ENCODE data around the gene ZNF827. TPM values are rescaled to one million over a fixed set of nuclear protein-coding genes. Genes with fewer than 3 reads are reported as not detected.

Gene ZNF827
- total RNA-seq, 1 experiment from 2014 or later = 29.4 TPM

- TF ChIP-seq CTCF (conservative IDR thresholded peaks at IDR 0.05) = no peak
- Histone ChIP-seq H3K79me2 (ENCODE audit: insufficient read depth, low read length) (no peaks in the 10 kb centered on the region), H2AK5ac (ENCODE audit: insufficient read length, low read length) (no peak overlapping the region), H3K4me2 (ENCODE audit: insufficient read depth, insufficient read length, low read length) (no peak overlapping the region), H3K27me3 (ENCODE audit: insufficient read depth, low read length) (no peaks in the 10 kb centered on the region), H3K23ac (ENCODE audit: insufficient read length, low read depth, low read length) (no peak overlapping the region), H2BK20ac (ENCODE audit: low read depth, low read length, poor library complexity, severe bottlenecking) (no peak overlapping the region), H3K4ac (ENCODE audit: low read depth, low read length) (no peak overlapping the region), H3K79me1 (ENCODE audit: insufficient read depth, low read depth, low read length, poor library complexity, severe bottlenecking) (no peaks in the 10 kb centered on the region), H3K23me2 (ENCODE audit: insufficient read length, low read depth, low read length, poor library complexity, severe bottlenecking) (no peaks in the 10 kb centered on the region), H2BK12ac (ENCODE audit: insufficient read length, low read depth, low read length) (no peak overlapping the region), H4K91ac (ENCODE audit: insufficient read length, low read depth, low read length) (no peak overlapping the region), H4K8ac (replicated peaks; ENCODE audit: insufficient read length, low read depth, low read length) (no peak overlapping the region), H3T11ph (ENCODE audit: low read length) (no peak overlapping the region), H2BK5ac (ENCODE audit: insufficient read length, low read length) (no peak overlapping the region), H3K18ac (ENCODE audit: insufficient read length, low read depth, low read length) (no peak overlapping the region), H4K5ac (ENCODE audit: insufficient read length, low read depth, low read length) (no peak overlapping the region), H3K56ac (ENCODE audit: insufficient read length, low read depth, low read length) (no peak overlapping the region), H2BK15ac (ENCODE audit: low read depth, low read length) (no peak overlapping the region), H3K14ac (ENCODE audit: insufficient read depth, low read length) (no peak overlapping the region), H2BK120ac (ENCODE audit: low read depth, low read length, poor library complexity, severe bottlenecking) (no peak overlapping the region), H3K27ac (ENCODE audit: insufficient read length, low read depth, low read length) (no peak overlapping the region), H3K4me1 (ENCODE audit: insufficient read depth, low read length) (peaks cover 7% of the 10 kb centered on the region), H3K9ac (ENCODE audit: extremely low read depth, insufficient read length, low read length) (no peak overlapping the region), H3K9me3 (ENCODE audit: control insufficient read depth, low read depth, low read length) (no peaks in the 10 kb centered on the region), H4K20me1 (ENCODE audit: control insufficient read depth, insufficient read depth, insufficient read length) (no peaks in the 10 kb centered on the region), H2AFZ (ENCODE audit: low read length) (no peak overlapping the region)
- H3K9me3 Mint-ChIP-seq = peaks cover 17 to 19% of the 10 kb centered on the region in 2 experiments
- H3K27me3 Mint-ChIP-seq (ENCODE audit: low read depth) = no peaks in the 10 kb centered on the region; the same call in 1 of the 2 replicates
- H3K36me3 Mint-ChIP-seq (ENCODE audit: insufficient read depth in 1 of 3, low read depth in 3 of 3) = peaks cover 46 to 58% (median 48%) of the 10 kb centered on the region in 3 experiments
- H3K27ac Mint-ChIP-seq = peak overlapping the region in 1 of 3 experiments; percentile 60; a peak in 1 of 7 replicates
- H3K4me3 Mint-ChIP-seq = no peak overlapping the region
- DNase-seq = no peak
- WGBS (ENCODE audit: extremely low coverage, insufficient read length, low lambda C conversion rate) = no CpG with 5 or more reads among the region's 3 CpGs
- H3K4me1 Mint-ChIP-seq = peaks cover 36 to 44% of the 10 kb centered on the region in 2 experiments
These were observed 109.7 kb downstream of the ZNF827 start for GRCh38 chr4:145828802-145829485.

All from H9 (cell line).